Endothelial cell of umbilical vein (primary cell): ENCODE data around the gene PPFIBP1.

Experiments used
- CTCF ChIP-seq, 2 donors: IDR thresholded peaks; 1 replicate in 1 of 2; 2 replicates in 1 of 2; pipeline ENCODE4 v1.5.1; 2011; ENCODE audit warnings: low read length in 2 of 2, mild to moderate bottlenecking in 2 of 2, moderate library complexity in 2 of 2, control low read depth in 1 of 2, inconsistent platforms in 1 of 2, low read depth in 1 of 2; ENCODE audit not compliant: insufficient read depth in 1 of 2; ENCODE audit errors: extremely low read depth in 1 of 2
- EZH2 ChIP-seq: IDR thresholded peaks from 2 replicates; pipeline ENCODE4 v1.6.1; 2012; ENCODE audit warnings: borderline replicate concordance, low read depth, mild to moderate bottlenecking, moderate library complexity, low read length, inconsistent platforms; ENCODE audit not compliant: severe bottlenecking
- MAX ChIP-seq: IDR thresholded peaks from 2 replicates; pipeline ENCODE4 v1.6.1; 2011; ENCODE audit not compliant: insufficient read depth, insufficient read length
- MYC ChIP-seq: IDR thresholded peaks from one replicate; pipeline ENCODE4 v1.6.1; 2011; ENCODE audit warnings: mild to moderate bottlenecking, low read depth, low read length
- POLR2A ChIP-seq: IDR thresholded peaks from 2 replicates; pipeline ENCODE4 v1.6.1; 2012; ENCODE audit warnings: low read depth, mild to moderate bottlenecking, control low read depth, low read length
- POLR2AphosphoS5 ChIP-seq: IDR thresholded peaks from 2 replicates; pipeline ENCODE4 v1.6.1; 2012; ENCODE audit warnings: low read depth, mild to moderate bottlenecking, control low read depth, low read length, moderate library complexity; ENCODE audit not compliant: insufficient read depth

- TF ChIP-seq CTCF (IDR thresholded peaks at IDR 0.05; ENCODE audit: extremely low read depth in 1 of 2, insufficient read depth in 1 of 2, low read depth in 1 of 2, low read length in 2 of 2) (no peak), MYC (no peak), POLR2A (peak; percentile 31), EZH2 (no peak), POLR2AphosphoS5 (no peak), MAX (no peak)
These were observed 32.1 kb downstream of the PPFIBP1 start for GRCh38 chr12:27555925-27556778.
